Right ventricle myocardium superior (tissue), 1 donor: ENCODE measurements around the gene HOXD8. TPM values are rescaled to one million over a fixed set of nuclear protein-coding genes. Genes with fewer than 3 reads are reported as not detected.

ENCODE experiments used
- ATAC-seq: fragments of 200-7000 bp; cut with Tn5 transposase; one replicate; pipeline ENCODE4 v1.9.1; 2020; ENCODE audit warnings: mild to moderate bottlenecking; ENCODE audit not compliant: poor library complexity
- DNase-seq: peaks from one replicate; pipeline ENCODE4 v3.0.0-alpha.2; 2020
- intact Hi-C: fragments of 100-400 bp; cut with DNase I; formaldehyde crosslinking; loops from one replicate; pipeline ENCODE4 v1.11.2; 2022
- total RNA-seq: library from RNA; stranded (reverse); fragmentation: NEBNext Ultra II Directional; extraction: Animal tissue kit (Norgen Biotek cat#: 25700); gene quantifications from one replicate; pipeline ENCODE4 v1.2.1, GENCODE V29; 2021
- donor health status: DM: no; HTN: yes; CAD: no; lungs with severe emphysema.

The HOXD8 gene
- total RNA-seq, 1 donor from 2014 or later, result 0.32 TPM

DNA sequence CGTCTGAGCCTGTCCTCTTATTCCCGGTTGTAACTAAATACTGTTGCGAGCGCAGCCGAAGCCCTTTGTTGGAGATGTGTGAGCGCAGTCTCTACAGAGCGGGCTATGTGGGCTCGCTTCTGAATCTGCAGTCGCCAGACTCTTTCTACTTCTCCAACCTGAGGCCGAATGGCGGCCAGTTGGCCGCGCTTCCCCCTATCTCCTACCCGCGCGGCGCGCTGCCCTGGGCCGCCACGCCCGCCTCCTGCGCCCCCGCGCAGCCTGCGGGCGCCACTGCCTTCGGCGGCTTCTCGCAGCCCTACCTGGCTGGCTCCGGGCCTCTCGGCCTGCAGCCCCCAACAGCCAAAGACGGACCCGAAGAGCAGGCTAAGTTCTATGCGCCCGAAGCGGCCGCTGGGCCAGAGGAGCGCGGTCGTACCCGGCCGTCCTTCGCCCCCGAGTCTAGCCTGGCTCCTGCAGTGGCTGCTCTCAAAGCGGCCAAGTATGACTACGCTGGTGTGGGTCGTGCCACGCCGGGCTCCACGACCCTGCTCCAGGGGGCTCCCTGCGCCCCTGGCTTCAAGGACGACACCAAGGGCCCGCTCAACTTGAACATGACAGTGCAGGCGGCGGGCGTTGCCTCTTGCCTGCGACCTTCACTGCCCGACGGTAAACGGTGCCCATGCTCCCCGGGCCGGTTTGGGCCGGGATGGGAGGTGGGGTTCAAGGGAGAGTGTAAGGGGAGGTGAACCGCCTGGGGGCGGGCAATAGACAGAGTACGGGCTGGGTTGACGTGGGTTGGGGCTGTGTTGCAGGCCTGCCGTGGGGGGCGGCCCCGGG is 29.6 kb upstream of the HOXD8 start, which contains the start of gene HOXD12:
Gene HOXD12 (plus strand): TSS at position 68 of the 819 bp plus-strand sequence. CDS start 7 bp downstream, at position 75.
- DNase-seq, result no peak
- intact Hi-C loops, result loop anchor here (5.0 kb wide), 1 partner anchor 733 kb away; no protein-coding TSS in a partner anchor
- no peak for ATAC-seq

GRCh38 chr2:176100547-176101140 is 28.9 kb upstream of the HOXD8 start:
- DNase-seq (no peak), ATAC-seq (no peak)
- intact Hi-C loops, result no loop called here

GRCh38 chr2:176101216-176101830 is 28.2 kb upstream of the HOXD8 start:
- no peak for DNase-seq
- intact Hi-C loops, result no loop called here
- no peak for ATAC-seq

DNA sequence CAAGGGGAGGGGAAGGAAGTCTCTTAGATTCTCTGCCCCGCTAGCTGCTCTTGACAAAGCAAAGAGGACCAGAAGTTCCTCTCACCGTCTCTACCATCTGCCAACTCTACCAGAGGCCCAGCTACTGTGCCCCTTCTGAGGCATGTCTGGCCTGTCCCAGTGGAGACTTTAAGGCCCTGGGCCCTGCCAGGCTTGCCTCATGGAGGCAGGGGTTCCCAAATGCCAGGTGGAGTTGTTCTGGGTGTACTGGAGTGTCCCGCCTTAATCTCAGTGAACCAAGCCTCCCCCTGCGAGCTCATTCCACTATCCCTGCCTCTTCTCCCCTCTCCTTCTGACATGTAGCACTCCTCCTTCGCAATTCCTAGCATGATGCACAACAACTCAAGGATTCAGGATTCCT is 27.7 kb upstream of the HOXD8 start:
- DNase-seq (no peak), ATAC-seq (no peak)
- intact Hi-C loops, result no loop called here

DNA sequence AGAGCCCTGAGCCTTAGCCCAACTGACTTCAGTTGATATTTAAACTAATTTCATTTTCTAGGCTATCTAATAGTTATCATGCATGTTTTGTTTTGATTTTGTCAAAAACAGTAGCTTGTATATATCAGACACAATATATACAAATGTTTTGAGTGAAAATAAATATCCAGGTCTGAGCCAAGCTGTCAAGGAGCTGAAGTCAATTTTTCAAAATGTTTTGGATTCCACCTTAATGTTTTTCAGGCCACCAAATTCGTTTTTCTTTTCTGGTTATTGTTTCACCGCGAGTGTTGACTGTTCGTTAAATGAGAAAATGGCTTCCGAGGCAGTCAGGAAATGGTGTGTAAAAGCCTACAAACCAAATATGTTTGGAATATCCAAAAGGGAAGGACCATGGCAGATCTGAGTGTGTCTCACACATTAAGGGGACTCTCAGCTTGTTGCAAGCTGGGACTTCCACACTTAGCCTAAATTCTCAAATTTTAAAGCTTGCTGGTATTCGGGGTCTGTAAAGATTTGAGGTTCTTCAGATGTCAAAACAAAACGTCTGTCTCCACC is 27.1 kb upstream of the HOXD8 start:
- ATAC-seq, result no peak
- intact Hi-C loops, result no loop called here
- no peak for DNase-seq

- ATAC-seq (no peak), DNase-seq (no peak)
- intact Hi-C loops, result no loop called here
These were observed 26.3 kb upstream of the HOXD8 start for GRCh38 chr2:176103194-176103593.

GRCh38 chr2:176103742-176104315 is 25.7 kb upstream of the HOXD8 start:
- intact Hi-C loops, result no loop called here
- DNase-seq (no peak), ATAC-seq (no peak)

GRCh38 chr2:176104316-176105077 is 25.0 kb upstream of the HOXD8 start:
- DNase-seq (no peak), ATAC-seq (no peak)
- intact Hi-C loops, result no loop called here

DNA sequence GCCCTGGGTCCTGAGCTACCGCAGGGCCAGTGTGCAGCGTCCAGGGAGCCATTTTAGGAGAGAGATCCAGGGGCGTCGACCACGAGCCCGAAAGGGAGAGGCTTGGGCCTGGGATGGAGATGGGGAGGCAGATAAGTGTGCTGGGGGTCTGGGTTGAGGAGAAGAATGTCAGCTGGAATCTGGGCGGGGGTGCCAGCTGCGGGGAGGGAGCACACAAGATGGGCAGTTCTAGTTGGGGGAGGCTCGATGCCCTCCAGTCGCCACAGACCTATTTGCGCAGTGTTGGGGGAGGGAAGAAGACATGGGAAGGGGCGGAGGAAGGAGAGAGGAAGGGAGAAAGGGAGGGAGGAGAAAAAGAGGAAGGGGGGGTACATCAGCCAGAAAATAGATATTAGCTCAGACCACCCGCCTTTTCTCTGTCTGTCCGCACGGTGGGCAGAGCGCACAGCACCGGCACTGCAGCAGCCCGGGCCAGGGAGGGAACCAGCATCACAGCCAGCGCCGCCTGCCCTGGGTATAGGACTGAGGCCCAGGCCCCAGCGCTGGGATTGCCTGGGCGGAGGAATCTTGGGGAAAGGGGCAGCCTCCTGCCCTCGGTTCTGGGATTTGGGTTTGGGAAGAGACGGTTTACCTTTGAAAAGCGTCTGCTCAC is 24.3 kb upstream of the HOXD8 start:
- intact Hi-C loops, result no loop called here
- DNase-seq (no peak), ATAC-seq (no peak)

DNA sequence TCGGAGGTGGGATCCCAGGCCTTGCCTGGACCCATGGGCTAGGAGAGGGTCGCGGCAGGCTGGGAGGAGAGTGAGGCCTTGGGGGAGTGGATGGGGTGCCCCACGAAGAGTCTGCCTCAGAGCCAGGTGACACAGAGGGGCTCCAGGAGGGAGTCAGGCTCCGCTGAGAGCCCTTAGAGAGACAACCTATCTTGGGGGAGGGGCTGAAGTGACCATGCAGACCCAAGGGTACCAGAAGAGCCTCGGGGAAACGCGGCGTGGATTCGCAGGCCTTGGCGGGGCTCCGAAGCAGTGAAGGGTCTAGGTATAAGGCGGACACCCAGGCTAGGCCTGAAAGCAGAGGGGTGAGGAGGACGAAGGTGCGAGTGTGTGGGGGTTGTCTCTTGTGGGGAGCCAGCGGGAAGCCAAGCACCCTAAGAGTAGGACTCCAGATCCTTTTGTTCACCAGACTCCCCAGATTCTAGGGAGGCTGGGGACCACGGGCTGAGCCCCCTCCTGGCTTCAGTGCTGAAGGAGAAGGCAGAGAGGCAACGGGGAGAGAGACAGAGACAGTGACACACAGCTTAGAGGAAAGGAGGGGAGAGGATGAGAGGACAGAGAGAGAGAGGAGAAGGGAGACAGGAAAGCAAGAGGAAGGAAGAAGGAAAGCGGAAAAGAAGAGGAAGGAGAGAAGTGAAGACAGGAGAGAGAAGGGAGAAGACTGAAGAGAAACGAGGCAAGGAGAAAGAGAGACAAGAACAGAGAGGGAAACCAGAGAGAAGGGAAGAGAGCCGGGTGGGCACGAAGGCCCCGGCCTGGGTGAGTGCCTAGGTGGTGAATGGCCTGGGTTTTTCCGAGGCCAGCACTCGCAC is 23.6 kb upstream of the HOXD8 start:
- DNase-seq (no peak), ATAC-seq (no peak)
- intact Hi-C loops, result no loop called here

DNA sequence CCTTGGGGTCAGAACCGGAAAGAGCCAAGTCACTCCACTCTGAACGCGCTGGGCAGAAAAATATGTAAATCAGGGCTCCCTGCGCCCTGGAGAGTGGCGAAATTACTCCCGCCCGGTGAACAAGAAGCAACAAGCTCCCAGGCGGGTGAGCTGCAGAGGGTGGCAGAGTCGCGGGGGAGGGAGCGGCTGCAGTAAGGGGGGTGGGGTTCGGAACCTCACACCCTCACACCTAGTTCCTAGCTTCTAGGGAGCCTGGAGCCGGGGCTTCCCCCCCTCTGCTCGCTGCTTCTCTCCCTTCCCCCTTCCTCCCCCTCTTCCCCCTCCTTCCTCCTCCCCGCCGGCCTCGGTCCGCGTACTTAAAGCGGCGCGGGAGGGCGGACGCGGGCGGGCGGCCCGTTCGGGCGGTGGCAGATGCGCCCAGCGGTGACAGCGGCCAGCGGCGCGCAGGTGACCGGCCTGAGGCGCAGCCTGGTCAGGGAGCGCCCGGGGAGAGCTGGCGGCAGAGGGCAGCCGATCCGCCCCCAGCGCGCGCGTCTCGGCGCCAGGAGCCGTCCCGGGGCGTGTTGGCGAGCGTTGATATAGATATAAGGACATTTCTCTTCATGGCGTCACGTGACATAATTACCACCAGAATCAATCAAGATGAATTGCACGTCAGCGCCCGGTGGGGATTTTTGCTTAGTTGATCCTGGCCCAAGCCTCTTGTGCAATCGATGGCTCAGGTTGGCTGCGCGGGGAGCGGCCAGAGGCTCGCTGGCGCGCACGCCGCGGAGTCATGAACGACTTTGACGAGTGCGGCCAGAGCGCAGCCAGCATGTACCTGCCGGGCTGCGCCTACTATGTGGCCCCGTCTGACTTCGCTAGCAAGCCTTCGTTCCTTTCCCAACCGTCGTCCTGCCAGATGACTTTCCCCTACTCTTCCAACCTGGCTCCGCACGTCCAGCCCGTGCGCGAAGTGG is 22.6 kb upstream of the HOXD8 start, which contains the start of gene HOXD11:
Gene HOXD11 (plus strand): TSS at position 700 of the 959 bp plus-strand sequence. CDS start 76 bp downstream, at position 776.
- intact Hi-C loops, result no loop called here
- DNase-seq (no peak), ATAC-seq (no peak)

GRCh38 chr2:176107731-176108181 is 21.7 kb upstream of the HOXD8 start:
- DNase-seq, result no peak
- no peak for ATAC-seq
- intact Hi-C loops, result no loop called here

DNA sequence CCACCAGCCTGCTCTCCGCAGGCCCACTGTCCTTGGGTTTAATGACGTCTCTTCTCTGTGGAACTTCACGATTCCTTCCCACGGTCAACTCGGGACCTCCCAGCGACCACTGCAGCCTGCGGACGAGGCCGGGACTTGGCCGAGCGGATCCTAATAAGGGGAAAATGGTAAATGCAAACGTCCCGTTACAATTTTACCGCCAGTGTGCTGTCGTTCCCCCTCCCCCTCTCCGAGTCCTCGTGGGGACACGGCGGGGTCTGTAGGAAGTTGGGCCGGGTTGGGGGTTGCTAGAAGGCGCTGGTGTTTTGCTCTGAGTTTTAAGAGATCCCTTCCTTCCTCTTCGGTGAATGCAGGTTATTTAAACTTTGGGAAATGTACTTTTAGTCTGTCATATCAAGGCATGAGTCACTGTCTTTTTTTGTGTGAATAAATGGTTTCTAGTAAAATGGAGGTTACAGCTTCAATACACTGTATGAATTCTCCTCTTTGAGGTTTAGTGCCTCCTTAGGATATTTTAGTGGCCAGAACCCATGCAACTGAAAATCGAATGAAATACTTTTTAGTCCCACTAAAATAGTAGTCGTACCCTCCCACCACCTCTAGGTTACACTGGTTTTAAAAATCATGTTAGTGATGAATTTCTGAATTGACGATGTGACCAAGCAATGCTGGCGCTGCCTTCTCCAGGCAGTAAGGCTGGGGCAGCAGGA is 20.2 kb upstream of the HOXD8 start:
- no peak for ATAC-seq
- no peak for DNase-seq
- intact Hi-C loops, result no loop called here

GRCh38 chr2:176109946-176110345 is 19.6 kb upstream of the HOXD8 start:
- intact Hi-C loops, result no loop called here
- DNase-seq, result no peak
- ATAC-seq, result no peak
